Astrocyte (in vitro differentiated cells and primary cell): ENCODE data around the gene CIDEC.

Source experiments
- EZH2 ChIP-seq: IDR thresholded peaks from 2 replicates; pipeline ENCODE4 v1.6.1; 2012; ENCODE audit warnings: mild to moderate bottlenecking, low read length, inconsistent platforms; ENCODE audit not compliant: insufficient read depth
- TF ChIP-seq, protein P1 (sequence below): IDR thresholded peaks from 2 replicates; pipeline ENCODE4 v1.5.1; 2011; ENCODE audit warnings: low read depth, mild to moderate bottlenecking, inconsistent platforms, low read length, moderate library complexity; ENCODE audit not compliant: insufficient read depth

DNA sequence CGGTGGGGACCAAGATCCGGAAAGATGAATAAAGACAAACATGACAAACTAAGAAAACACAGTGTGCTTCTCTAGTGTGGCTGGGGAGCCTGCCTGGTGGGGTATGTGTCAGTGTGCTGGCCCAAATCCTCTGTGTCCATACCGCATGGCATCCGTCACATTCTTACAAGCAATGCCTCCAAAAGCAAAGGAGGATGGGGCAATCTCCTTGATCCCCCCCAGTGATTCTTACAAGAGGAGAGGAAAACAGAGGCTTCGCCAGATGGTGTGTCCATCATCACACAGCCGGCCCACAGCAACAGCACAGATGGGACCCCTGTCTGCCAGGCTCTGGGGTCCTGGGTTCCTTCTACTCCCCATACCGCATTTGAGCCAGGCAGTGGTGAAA lies 36.3 kb upstream of the CIDEC start:
- TF ChIP-seq, protein P1, sequence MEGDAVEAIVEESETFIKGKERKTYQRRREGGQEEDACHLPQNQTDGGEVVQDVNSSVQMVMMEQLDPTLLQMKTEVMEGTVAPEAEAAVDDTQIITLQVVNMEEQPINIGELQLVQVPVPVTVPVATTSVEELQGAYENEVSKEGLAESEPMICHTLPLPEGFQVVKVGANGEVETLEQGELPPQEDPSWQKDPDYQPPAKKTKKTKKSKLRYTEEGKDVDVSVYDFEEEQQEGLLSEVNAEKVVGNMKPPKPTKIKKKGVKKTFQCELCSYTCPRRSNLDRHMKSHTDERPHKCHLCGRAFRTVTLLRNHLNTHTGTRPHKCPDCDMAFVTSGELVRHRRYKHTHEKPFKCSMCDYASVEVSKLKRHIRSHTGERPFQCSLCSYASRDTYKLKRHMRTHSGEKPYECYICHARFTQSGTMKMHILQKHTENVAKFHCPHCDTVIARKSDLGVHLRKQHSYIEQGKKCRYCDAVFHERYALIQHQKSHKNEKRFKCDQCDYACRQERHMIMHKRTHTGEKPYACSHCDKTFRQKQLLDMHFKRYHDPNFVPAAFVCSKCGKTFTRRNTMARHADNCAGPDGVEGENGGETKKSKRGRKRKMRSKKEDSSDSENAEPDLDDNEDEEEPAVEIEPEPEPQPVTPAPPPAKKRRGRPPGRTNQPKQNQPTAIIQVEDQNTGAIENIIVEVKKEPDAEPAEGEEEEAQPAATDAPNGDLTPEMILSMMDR, result no peak
- TF ChIP-seq EZH2, result no peak
